Brain microvascular endothelial cell (primary cell): ENCODE results near the gene LARP1B.

Source experiments
- DNase-seq: peaks from one replicate; pipeline ENCODE4 v3.0.0-alpha.2; 2020
- H3K27ac ChIP-seq: fragments of 250-450 bp; sonication (Bioruptor Pico); 2 replicates; pipeline ENCODE4 v1.5.1; 2020; ENCODE audit warnings: mild to moderate bottlenecking, moderate library complexity
- H3K27me3 ChIP-seq: fragments of 250-450 bp; sonication (Bioruptor Pico); replicated peaks from 2 replicates; pipeline ENCODE4 v1.5.1; 2020; ENCODE audit warnings: mild to moderate bottlenecking
- H3K36me3 ChIP-seq: fragments of 250-450 bp; sonication (Bioruptor Pico); replicated peaks from 2 replicates; pipeline ENCODE4 v1.5.1; 2020; ENCODE audit warnings: mild to moderate bottlenecking
- H3K4me3 ChIP-seq: 2 replicates; pipeline ENCODE4 v1.5.1; 2011; ENCODE audit warnings: low read depth, mild to moderate bottlenecking, control low read depth, low read length, moderate library complexity
- in situ Hi-C: cut with HindIII; loops from 2 replicates; pipeline ENCODE4 v1.10.0; 2017; ENCODE audit warnings: low sequenced_read_pairs, low pct_ligation_motif_present
- TF ChIP-seq, protein P1 (sequence below): IDR thresholded peaks from 2 replicates; pipeline ENCODE4 v1.5.1; 2011; ENCODE audit warnings: low read depth, mild to moderate bottlenecking, moderate library complexity, low read length, control low read depth, inconsistent platforms; ENCODE audit errors: missing control alignments

Gene LARP1B

DNA sequence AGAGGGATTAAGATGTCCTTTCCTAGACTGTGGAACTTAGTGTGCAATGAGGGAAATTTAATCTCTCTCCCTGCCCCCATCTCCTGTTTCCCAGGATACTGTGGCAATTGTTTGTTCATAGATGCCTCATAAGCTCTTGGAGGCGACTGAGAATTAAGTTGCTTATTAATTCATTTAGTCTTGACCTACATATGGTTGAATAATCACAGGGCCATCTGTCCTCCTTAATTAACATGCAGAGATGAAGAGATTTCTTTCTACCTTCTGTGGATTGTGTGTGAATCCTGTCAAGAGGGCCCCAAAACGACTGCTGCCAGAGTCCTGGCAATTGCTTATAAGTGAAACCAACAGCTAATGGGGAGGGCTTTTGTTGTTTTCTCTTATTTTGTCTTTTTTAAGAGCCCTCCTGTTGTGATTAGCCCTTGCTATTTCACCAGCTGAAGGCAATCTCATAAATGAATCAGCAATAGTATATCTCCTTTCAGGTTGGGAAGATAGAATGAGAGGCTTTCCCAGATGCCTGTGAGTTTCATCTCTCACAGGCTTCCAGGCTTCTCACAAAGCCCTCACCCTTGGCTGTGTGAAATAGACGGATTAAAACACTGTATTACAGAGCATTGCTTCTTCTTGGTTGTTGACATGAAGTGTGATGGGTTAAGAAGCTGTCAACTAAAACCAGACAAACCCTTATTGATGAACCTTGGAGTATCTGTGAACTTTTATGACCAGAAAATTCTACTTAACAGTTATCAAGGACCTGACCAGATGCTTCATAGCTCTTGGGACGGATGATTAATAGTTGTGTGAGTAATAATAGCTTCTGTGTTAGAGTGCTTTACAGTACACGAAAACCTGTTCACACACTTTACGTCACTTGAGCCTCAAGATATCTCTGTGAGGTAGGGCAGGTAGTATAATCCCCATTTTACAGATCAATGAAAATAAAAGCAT lies 168.0 kb downstream of the LARP1B start:
- no peak for DNase-seq
- no peaks in the 10 kb centered on the region for H3K36me3 ChIP-seq
- TF ChIP-seq, protein P1, sequence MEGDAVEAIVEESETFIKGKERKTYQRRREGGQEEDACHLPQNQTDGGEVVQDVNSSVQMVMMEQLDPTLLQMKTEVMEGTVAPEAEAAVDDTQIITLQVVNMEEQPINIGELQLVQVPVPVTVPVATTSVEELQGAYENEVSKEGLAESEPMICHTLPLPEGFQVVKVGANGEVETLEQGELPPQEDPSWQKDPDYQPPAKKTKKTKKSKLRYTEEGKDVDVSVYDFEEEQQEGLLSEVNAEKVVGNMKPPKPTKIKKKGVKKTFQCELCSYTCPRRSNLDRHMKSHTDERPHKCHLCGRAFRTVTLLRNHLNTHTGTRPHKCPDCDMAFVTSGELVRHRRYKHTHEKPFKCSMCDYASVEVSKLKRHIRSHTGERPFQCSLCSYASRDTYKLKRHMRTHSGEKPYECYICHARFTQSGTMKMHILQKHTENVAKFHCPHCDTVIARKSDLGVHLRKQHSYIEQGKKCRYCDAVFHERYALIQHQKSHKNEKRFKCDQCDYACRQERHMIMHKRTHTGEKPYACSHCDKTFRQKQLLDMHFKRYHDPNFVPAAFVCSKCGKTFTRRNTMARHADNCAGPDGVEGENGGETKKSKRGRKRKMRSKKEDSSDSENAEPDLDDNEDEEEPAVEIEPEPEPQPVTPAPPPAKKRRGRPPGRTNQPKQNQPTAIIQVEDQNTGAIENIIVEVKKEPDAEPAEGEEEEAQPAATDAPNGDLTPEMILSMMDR, result no peak
- no peak overlapping the region for H3K27ac ChIP-seq
- H3K4me3 ChIP-seq, result no peak overlapping the region
- no peaks in the 10 kb centered on the region for H3K27me3 ChIP-seq
- in situ Hi-C loops, result no loop called here

DNA sequence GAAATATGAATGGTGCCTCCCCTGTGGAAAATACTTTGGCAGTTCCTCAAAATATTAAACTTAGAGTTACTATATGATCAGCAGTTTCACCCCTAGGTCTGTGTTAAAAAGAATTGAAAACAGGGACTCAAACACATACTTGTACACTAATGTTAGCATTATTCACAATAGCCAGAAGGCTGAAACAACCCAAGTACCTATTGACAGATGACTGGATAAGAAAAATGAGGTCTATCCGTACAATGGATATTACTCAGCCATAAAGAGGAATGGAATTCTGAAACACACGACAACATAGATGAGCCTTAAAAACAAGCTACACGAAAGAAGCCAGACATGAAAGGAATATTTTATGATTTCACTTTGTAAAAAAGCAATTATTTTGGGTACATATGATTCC lies 171.6 kb downstream of the LARP1B start:
- DNase-seq, result no peak

DNA sequence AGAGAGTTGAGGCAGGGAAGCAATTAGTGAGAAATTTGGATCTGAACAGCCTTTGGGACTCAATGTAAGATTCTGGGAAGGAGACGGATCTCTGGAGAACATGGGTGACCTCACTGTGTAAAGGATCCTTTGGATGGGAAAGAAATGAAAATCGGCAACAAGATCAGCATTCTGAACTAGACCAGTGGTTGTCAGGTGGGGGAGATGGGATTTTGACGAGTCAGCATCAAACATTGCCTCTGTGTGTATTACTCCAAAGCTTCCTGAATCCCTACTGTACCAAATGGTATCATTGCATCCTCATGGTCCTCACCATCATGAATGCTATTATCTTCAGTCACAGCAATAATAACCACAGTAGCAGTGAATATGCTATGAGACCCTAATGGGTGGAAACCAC lies 173.7 kb downstream of the LARP1B start:
- in situ Hi-C loops, result no loop called here
- no peak for DNase-seq
- Histone ChIP-seq H3K27ac (no peak overlapping the region), H3K27me3 (no peaks in the 10 kb centered on the region), H3K4me3 (no peak overlapping the region), H3K36me3 (no peaks in the 10 kb centered on the region)
- TF ChIP-seq, protein P1, result no peak

More for the DNA sequence above, 171.6 kb downstream of the LARP1B start:
- H3K4me3 ChIP-seq, result no peak overlapping the region
- no peak overlapping the region for H3K27ac ChIP-seq
- in situ Hi-C loops, result no loop called here
- no peaks in the 10 kb centered on the region for H3K36me3 ChIP-seq
- H3K27me3 ChIP-seq, result no peaks in the 10 kb centered on the region
- TF ChIP-seq, protein P1, result no peak

DNA sequence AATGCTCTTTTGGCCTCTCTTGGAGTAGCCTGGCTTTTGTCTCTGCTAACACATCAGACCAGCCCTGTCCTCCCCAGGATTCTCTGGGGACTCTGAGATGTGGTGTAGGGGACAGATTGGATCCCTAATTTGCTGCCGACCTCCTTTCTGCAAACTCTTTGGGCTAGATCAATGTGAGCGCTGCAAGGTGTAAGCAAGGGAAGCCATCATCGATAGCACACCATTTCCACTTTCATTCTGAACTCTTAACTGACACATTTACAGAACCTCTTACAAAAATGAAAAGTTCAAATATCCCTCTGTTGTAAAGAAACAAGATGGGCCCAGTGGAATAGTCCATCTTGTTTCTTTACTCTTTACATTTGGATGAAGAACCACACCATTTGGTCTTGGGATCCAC lies 179.9 kb downstream of the LARP1B start:
- no peaks in the 10 kb centered on the region for H3K36me3 ChIP-seq
- H3K27ac ChIP-seq, result peak overlapping the region; percentile 54
- TF ChIP-seq, protein P1, result no peak
- no peak overlapping the region for H3K4me3 ChIP-seq
- no peak for DNase-seq
- in situ Hi-C loops, result no loop called here
- H3K27me3 ChIP-seq, result no peaks in the 10 kb centered on the region

DNA sequence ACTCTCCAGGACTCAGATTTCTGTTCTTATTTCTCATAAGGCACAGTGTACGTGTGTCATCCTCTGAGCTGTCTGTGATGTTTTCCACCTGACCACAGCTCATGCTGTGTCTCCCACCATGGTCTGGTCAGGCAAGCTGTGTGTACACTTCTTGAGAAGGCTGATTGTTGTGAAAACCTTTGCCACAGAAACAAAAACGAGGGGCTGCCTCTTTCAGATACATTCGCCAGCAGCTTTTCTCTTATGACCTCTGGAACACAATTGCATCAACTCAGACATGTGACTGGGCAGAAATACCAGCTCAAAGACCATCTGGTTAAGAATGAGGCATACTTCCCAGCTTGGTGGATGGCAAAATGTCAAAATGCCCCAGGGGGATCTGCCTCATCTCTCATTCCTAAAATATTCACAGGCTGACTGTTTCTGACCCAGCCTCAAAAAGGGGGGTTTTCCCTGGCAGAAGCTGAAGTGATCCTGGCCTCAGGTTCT lies 180.4 kb downstream of the LARP1B start:
- Histone ChIP-seq H3K4me3 (no peak overlapping the region), H3K27ac (peak overlapping the region; percentile 54), H3K36me3 (no peaks in the 10 kb centered on the region), H3K27me3 (no peaks in the 10 kb centered on the region)
- in situ Hi-C loops, result no loop called here
- peak; percentile 91 for DNase-seq
- TF ChIP-seq, protein P1, result no peak
